Smooth muscle cell (in vitro differentiated cells): ENCODE data around the gene KDM5A. TPM values are rescaled to one million over a fixed set of nuclear protein-coding genes. Genes with fewer than 3 reads are reported as not detected.

Experiments
- DNase-seq: peaks from one replicate; lab custom pipeline; 2025; ENCODE audit not compliant: unreplicated experiment; lab: John Stamatoyannopoulos, UW
- H2AFZ ChIP-seq: fragments of 200-600 bp; sonication (generic); 2 replicates; pipeline ENCODE4 v1.6.0; 2016; ENCODE audit warnings: antibody characterized with exemption, low read depth, mild to moderate bottlenecking
- H3F3A ChIP-seq: fragments of 200-600 bp; sonication (generic); 2 replicates; pipeline ENCODE4 v1.6.0; 2017; ENCODE audit warnings: antibody characterized with exemption, low read depth
- H3K27ac ChIP-seq: fragments of 200-600 bp; sonication (generic); 2 replicates; pipeline ENCODE4 v1.5.1; 2016; ENCODE audit warnings: low read depth, mild to moderate bottlenecking
- H3K27me3 ChIP-seq: fragments of 200-600 bp; sonication (generic); 2 replicates; pipeline ENCODE4 v1.6.1; 2016; ENCODE audit warnings: low read depth, mild to moderate bottlenecking
- H3K36me3 ChIP-seq: fragments of 200-600 bp; sonication (generic); 2 replicates; pipeline ENCODE4 v1.5.1; 2016; ENCODE audit warnings: low read depth
- H3K4me1 ChIP-seq: fragments of 200-600 bp; sonication (generic); 2 replicates; pipeline ENCODE4 v1.5.1; 2016; ENCODE audit warnings: low read depth
- H3K4me2 ChIP-seq: fragments of 200-600 bp; sonication (generic); 2 replicates; pipeline ENCODE4 v1.6.0; 2016; ENCODE audit warnings: mild to moderate bottlenecking
- H3K4me3 ChIP-seq: fragments of 200-600 bp; sonication (generic); 2 replicates; pipeline ENCODE4 v1.5.1; 2016; ENCODE audit warnings: mild to moderate bottlenecking
- H3K79me2 ChIP-seq: fragments of 200-600 bp; sonication (generic); 2 replicates; pipeline ENCODE4 v1.6.0; 2016; ENCODE audit warnings: low read depth, mild to moderate bottlenecking
- H3K9ac ChIP-seq: fragments of 200-600 bp; sonication (generic); 2 replicates; pipeline ENCODE4 v1.6.0; 2016; ENCODE audit warnings: low read depth
- H3K9me3 ChIP-seq: fragments of 200-600 bp; sonication (generic); replicated peaks from 2 replicates; pipeline ENCODE4 v1.5.1; 2016; ENCODE audit warnings: low read depth
- H4K20me1 ChIP-seq: fragments of 200-600 bp; sonication (generic); 2 replicates; pipeline ENCODE4 v1.6.0; 2016; ENCODE audit warnings: low read depth
- WGBS: methylation state at CpG from one replicate; pipeline ENCODE4 v1.1.7; 2016; ENCODE audit warnings: low lambda C conversion rate; 5-methylcytosine and 5-hydroxymethylcytosine counted together
- polyA plus RNA-seq: library from polyadenylated mRNA; unstranded; fragments of >200 nt; fragmentation: Nextera tagmentation; extraction: Ambion mirVana; gene quantifications from 2 replicates; pipeline ENCODE4 v1.2.1, GENCODE V29; 2016
- total RNA-seq: library from RNA; depleted of rRNA; stranded (reverse); fragments of >200 nt; gene quantifications from 2 replicates; pipeline ENCODE4 v1.2.3, GENCODE V29; 2014
- TF ChIP-seq, protein P1 (sequence below): fragments of 200-600 bp; sonication (generic); IDR thresholded peaks from 2 replicates; pipeline ENCODE4 v1.5.1; 2017; ENCODE audit warnings: borderline replicate concordance, mild to moderate bottlenecking, antibody characterized with exemption; ENCODE audit not compliant: insufficient read depth, poor library complexity, severe bottlenecking

The KDM5A gene
- total and polyA plus RNA-seq, 2 experiments from 2014 or later, result 30.5 to 87.2 TPM

DNA sequence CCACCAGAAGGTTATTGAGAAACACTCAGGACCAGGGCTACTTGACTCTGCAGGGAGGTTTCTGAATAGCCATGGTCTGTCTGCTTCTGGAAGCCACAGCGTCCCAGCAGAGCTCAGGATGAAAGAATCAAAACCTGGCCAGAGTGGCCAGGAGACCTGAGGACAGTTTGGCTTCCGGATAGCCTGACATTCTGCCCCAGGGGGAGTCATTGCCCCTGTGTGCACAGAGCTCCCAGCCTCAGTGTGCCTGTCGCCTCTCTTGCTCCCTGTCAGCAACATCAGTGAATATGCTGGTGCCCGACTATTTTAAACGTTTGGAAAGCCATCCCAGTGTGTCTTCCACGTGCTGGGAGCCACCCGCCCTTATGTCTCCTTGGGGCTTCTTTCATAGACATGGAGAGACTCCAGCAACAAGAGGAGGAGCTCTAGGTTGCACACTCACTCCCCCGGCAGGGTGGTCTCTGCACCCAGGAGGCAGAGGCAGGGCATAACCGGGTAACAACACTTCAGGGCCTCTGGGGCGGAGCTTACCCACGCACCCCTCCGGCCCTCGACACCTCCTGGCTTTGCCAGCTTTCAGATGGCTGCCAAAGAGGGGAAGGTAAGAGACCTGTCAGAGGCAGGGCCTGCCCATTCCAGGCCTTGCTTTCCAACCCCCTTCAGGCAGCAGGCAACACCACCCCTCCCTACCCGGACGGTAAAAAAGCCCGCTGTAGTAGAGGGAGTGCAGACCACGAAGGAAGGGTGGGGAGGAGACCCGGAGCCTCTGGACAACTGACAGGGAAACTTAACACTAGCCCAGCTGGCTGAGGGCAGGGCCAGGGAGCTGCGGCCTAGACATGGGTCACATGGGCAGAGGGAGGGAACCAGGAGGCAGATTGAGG lies 156.1 kb downstream of the KDM5A start:
- TF ChIP-seq, protein P1, sequence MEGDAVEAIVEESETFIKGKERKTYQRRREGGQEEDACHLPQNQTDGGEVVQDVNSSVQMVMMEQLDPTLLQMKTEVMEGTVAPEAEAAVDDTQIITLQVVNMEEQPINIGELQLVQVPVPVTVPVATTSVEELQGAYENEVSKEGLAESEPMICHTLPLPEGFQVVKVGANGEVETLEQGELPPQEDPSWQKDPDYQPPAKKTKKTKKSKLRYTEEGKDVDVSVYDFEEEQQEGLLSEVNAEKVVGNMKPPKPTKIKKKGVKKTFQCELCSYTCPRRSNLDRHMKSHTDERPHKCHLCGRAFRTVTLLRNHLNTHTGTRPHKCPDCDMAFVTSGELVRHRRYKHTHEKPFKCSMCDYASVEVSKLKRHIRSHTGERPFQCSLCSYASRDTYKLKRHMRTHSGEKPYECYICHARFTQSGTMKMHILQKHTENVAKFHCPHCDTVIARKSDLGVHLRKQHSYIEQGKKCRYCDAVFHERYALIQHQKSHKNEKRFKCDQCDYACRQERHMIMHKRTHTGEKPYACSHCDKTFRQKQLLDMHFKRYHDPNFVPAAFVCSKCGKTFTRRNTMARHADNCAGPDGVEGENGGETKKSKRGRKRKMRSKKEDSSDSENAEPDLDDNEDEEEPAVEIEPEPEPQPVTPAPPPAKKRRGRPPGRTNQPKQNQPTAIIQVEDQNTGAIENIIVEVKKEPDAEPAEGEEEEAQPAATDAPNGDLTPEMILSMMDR, result no peak
- DNase-seq, result no peak
- Histone ChIP-seq H3K4me3 (no peak overlapping the region), H3K79me2 (no peaks in the 10 kb centered on the region), H3K9me3 (no peaks in the 10 kb centered on the region), H3K4me1 (peaks cover 8% of the 10 kb centered on the region), H4K20me1 (no peaks in the 10 kb centered on the region), H3K27me3 (no peaks in the 10 kb centered on the region), H3K36me3 (no peaks in the 10 kb centered on the region), H3F3A (no peaks in the 10 kb centered on the region), H3K4me2 (no peak overlapping the region), H3K9ac (no peak overlapping the region), H3K27ac (no peak overlapping the region), H2AFZ (no peak overlapping the region)
- 78% methylated on average over 19 of the region's 19 CpGs for WGBS

DNA sequence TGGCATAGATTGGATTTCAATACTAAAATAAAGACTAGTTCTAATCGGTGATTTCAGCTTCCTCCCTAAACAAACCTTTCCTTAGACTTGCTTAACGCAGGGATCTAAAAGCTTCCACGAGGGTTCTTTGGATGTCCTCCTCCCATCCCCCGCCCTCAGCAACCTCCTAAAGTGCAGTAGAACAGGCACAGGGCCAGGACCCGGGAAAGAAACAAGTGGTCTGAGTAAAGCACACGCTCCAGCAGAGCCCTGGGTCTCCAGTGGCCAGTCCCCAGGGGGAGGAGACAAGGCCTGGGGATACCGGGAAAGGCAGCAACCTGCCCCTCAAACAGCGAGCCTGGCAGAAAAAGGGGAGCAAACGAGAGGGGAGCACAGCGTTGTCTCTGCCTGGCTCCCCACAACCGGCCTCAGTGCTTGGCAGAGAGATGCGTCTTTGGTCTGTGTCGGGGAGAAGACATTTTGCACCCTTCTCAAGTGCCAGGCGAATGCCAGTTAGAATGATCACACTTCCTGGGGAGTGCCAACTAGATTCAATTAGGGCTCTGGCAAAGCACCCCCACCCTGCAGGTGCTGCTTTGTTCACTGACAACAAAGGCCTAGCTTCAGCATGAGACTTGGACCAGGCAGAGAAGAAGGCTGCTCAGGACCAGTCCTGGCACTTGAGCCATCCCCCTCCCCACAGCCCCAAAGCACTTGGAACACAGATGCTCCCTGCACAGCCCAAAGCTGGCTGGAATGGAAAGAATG lies 158.0 kb downstream of the KDM5A start:
- no peak for DNase-seq
- TF ChIP-seq, protein P1, result no peak
- H3K4me1 ChIP-seq, result peaks cover 8% of the 10 kb centered on the region
- H2AFZ ChIP-seq, result no peak overlapping the region
- H3K4me3 ChIP-seq, result no peak overlapping the region
- 79% methylated on average over 14 of the region's 14 CpGs for WGBS
- no peaks in the 10 kb centered on the region for H3K79me2 ChIP-seq
- no peaks in the 10 kb centered on the region for H3F3A ChIP-seq
- H3K27ac ChIP-seq, result no peak overlapping the region
- no peak overlapping the region for H3K9ac ChIP-seq
- H3K9me3 ChIP-seq, result no peaks in the 10 kb centered on the region
- H3K4me2 ChIP-seq, result no peak overlapping the region
- no peaks in the 10 kb centered on the region for H3K27me3 ChIP-seq
- H4K20me1 ChIP-seq, result no peaks in the 10 kb centered on the region
- H3K36me3 ChIP-seq, result no peaks in the 10 kb centered on the region

Other genes starting within 250 kb of the KDM5A start
- gene SLC6A12, start 175.2 kb downstream of the KDM5A start, total RNA-seq, result 0.22 and 1.7 TPM in 2 replicates
- gene SLC6A12, start 175.2 kb downstream of the KDM5A start, polyA plus RNA-seq, result 1.1 TPM in 1 of 2 replicates, not detected in the other
- 0.45 and 1.2 TPM in 2 replicates for gene SLC6A13, start 126.5 kb downstream of the KDM5A start, total RNA-seq
- gene SLC6A13, start 126.5 kb downstream of the KDM5A start, polyA plus RNA-seq, result 0.39 and 0.66 TPM in 2 replicates
- 7.6 and 13.9 TPM in 2 replicates for gene CCDC77, start 12.3 kb upstream of the KDM5A start, total RNA-seq
- 7.8 and 11.3 TPM in 2 replicates for gene CCDC77, start 12.3 kb upstream of the KDM5A start, polyA plus RNA-seq
- 3.8 and 5.7 TPM in 2 replicates for gene B4GALNT3, start 70.6 kb upstream of the KDM5A start, total RNA-seq
- 5.1 and 5.9 TPM in 2 replicates for gene B4GALNT3, start 70.6 kb upstream of the KDM5A start, polyA plus RNA-seq